Measurements from ENCODE around the gene ADAD1.

ADAD1 gene

DNA sequence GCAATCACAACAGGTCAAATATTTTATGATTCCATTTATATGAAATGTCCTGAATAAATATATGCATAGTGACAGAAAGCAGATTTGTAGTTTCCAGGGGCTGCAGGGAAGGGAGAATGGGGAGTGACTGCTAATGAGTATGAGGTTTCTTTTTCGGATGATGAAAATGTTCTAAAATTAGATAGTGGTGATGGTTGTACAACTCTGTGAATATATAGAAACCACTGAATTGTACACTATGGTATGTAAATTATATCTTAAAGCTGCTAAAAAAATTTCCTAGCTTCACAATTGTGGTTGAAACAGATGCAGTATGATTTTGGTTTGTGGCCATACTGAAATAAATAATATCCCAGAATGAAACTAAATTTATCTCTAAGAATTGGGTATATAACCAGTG is 90.6 kb downstream of the ADAD1 start:
- Histone ChIP-seq H3K9ac (ENCODE audit: low read length) (no peak overlapping the region), H3K4me1 (ENCODE audit: control insufficient read depth, insufficient read depth, low read length) (no peaks in the 10 kb centered on the region), H3K4me3 (ENCODE audit: low read length) (no peak overlapping the region), H3K27ac (ENCODE audit: low read depth, low read length) (no peak overlapping the region), H3K27me3 (ENCODE audit: control insufficient read depth, insufficient read depth, low read length) (no peaks in the 10 kb centered on the region), H3K36me3 (ENCODE audit: control insufficient read depth, insufficient read depth, low read length) (no peaks in the 10 kb centered on the region)

GRCh38 chr4:122475233-122475632 is 96.4 kb downstream of the ADAD1 start:
- no peak overlapping the region for H3K27ac ChIP-seq (ENCODE audit: low read depth, low read length)
- no peaks in the 10 kb centered on the region for H3K27me3 ChIP-seq (ENCODE audit: control insufficient read depth, insufficient read depth, low read length)
- no peak overlapping the region for H3K9ac ChIP-seq (ENCODE audit: low read length)
- no peak overlapping the region for H3K4me3 ChIP-seq (ENCODE audit: low read length)
- H3K36me3 ChIP-seq (ENCODE audit: control insufficient read depth, insufficient read depth, low read length) = no peaks in the 10 kb centered on the region
- no peaks in the 10 kb centered on the region for H3K4me1 ChIP-seq (ENCODE audit: control insufficient read depth, insufficient read depth, low read length)

DNA sequence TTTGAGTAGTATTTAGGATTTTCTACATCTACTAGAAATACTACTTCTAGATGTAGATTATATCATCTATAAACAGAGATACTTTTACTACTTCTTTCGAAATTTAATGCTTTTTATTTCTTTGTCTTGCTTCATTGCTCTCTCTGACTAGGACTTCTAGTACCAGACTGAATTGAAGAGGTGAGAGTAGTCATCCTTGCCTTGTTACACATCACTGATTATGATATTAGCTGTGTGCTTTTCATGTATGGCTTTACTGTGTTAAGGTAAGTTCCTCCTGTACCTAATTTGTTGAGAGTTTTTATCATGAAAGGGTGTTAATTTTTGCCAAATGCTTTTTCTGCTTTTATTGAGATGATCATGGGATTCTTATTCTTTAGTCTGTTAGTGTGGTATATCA is 97.3 kb downstream of the ADAD1 start:
- no peaks in the 10 kb centered on the region for H3K27me3 ChIP-seq (ENCODE audit: control insufficient read depth, insufficient read depth, low read length)
- H3K9ac ChIP-seq (ENCODE audit: low read length) = no peak overlapping the region
- no peaks in the 10 kb centered on the region for H3K36me3 ChIP-seq (ENCODE audit: control insufficient read depth, insufficient read depth, low read length)
- no peak overlapping the region for H3K27ac ChIP-seq (ENCODE audit: low read depth, low read length)
- H3K4me1 ChIP-seq (ENCODE audit: control insufficient read depth, insufficient read depth, low read length) = no peaks in the 10 kb centered on the region
- H3K4me3 ChIP-seq (ENCODE audit: low read length) = no peak overlapping the region

- no peak overlapping the region for H3K9ac ChIP-seq (ENCODE audit: low read length)
- H3K4me3 ChIP-seq (ENCODE audit: low read length) = no peak overlapping the region
- no peaks in the 10 kb centered on the region for H3K4me1 ChIP-seq (ENCODE audit: control insufficient read depth, insufficient read depth, low read length)
- no peaks in the 10 kb centered on the region for H3K36me3 ChIP-seq (ENCODE audit: control insufficient read depth, insufficient read depth, low read length)
- no peaks in the 10 kb centered on the region for H3K27me3 ChIP-seq (ENCODE audit: control insufficient read depth, insufficient read depth, low read length)
- no peak overlapping the region for H3K27ac ChIP-seq (ENCODE audit: low read depth, low read length)
Observed at GRCh38 chr4:122476745-122477144, 97.9 kb downstream of the ADAD1 start.
